Measurements from ENCODE around the gene TRIM65. TPM values are rescaled to one million over a fixed set of nuclear protein-coding genes. Genes with fewer than 3 reads are reported as not detected.
A peak's percentile ranks its signal among the peaks of the same experiment; 100 is the strongest.

The TRIM65 gene
- total RNA-seq, 2 experiments from 2014 or later: 9.9 to 11.7 TPM

DNA sequence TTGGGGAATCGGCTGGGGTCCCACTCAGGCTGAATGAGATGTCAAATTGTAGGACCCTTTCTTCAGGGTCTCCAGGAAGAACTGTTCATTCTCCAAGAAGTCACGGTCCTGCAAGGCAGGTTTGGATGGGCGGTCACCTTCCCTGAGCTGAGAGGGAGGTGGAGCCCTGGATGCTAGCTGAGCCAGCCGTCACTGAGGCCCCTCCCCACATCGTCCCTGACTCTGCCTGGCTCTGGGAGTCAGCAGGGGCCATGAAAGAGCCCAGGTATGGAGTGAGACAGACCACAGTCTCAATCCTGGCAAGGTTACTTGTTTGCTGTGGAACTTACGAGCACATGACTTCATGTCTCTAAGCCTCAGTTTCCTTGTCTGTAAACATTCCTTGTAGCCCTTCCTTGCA lies 13.9 kb upstream of the TRIM65 start:
- TF ChIP-seq, protein P1, sequence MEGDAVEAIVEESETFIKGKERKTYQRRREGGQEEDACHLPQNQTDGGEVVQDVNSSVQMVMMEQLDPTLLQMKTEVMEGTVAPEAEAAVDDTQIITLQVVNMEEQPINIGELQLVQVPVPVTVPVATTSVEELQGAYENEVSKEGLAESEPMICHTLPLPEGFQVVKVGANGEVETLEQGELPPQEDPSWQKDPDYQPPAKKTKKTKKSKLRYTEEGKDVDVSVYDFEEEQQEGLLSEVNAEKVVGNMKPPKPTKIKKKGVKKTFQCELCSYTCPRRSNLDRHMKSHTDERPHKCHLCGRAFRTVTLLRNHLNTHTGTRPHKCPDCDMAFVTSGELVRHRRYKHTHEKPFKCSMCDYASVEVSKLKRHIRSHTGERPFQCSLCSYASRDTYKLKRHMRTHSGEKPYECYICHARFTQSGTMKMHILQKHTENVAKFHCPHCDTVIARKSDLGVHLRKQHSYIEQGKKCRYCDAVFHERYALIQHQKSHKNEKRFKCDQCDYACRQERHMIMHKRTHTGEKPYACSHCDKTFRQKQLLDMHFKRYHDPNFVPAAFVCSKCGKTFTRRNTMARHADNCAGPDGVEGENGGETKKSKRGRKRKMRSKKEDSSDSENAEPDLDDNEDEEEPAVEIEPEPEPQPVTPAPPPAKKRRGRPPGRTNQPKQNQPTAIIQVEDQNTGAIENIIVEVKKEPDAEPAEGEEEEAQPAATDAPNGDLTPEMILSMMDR (IDR thresholded peaks at IDR 0.05): no peak
- Histone ChIP-seq H3K27me3 (ENCODE audit: control insufficient read depth in 1 of 2, insufficient read depth in 2 of 2, low read length in 2 of 2) (no peaks in the 10 kb centered on the region), H3K9me3 (ENCODE audit: control insufficient read depth in 1 of 2, insufficient read depth in 1 of 2, low read length in 2 of 2) (no peaks in the 10 kb centered on the region), H3K36me3 (ENCODE audit: insufficient read depth, low read length) (no peaks in the 10 kb centered on the region), H3K27ac (ENCODE audit: low read depth in 1 of 2, low read length in 2 of 2) (no peak overlapping the region), H3K4me3 (ENCODE audit: low read length) (no peak overlapping the region), H3K4me1 (ENCODE audit: insufficient read depth, low read length) (peaks cover 11% of the 10 kb centered on the region)
- H3K27me3 Mint-ChIP-seq: no peaks in the 10 kb centered on the region
- no peak for DNase-seq
- no peaks in the 10 kb centered on the region for H3K9me3 Mint-ChIP-seq
- no peak overlapping the region for H3K27ac Mint-ChIP-seq
- ChIA-PET POLR2A (interaction anchor here (1.8 kb wide), 1 partner anchor 56 kb away, joined by 7 read pairs; the partner anchor contains the start of gene WBP2), CTCF (interaction anchor here (1.4 kb wide), 1 partner anchor 104 kb away, joined by 4 read pairs; no protein-coding TSS in a partner anchor)
- no peak for ATAC-seq (ENCODE audit: poor library complexity)
- H3K4me3 Mint-ChIP-seq: no peak overlapping the region
- H3K4me1 Mint-ChIP-seq (ENCODE audit: low read depth): no peaks in the 10 kb centered on the region
- intact Hi-C loops (cut with DNase I, micrococcal nuclease): no loop called here
- no peaks in the 10 kb centered on the region for H3K36me3 Mint-ChIP-seq (ENCODE audit: low read depth)

DNA sequence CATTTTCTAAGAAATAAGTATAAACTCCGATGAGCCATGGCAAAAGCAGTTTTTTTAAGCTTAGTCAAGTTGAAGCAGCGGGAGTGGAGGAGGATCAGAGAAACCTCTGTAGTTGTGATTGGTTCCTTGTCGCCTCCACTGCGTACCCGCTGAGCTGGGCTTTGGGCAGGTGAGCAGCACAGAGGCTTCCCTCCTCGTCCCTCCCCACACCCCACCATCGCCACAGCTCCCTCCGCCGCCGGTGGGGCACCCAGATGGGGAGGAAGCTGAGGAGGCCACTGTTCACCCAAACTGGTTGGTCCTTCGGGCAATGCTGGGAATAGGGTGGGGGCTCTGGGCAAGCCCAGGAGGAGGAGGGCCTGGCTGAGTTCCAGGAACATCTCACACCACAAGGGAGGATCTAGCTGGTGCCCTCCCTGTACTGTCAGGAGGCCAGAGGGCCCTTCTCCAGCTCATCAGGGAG lies 13.1 kb upstream of the TRIM65 start:
- DNase-seq (peak in 1 of 14 experiments; percentile 14), ATAC-seq (ENCODE audit: poor library complexity) (no peak)
- no peaks in the 10 kb centered on the region for H3K9me3 Mint-ChIP-seq
- no peak overlapping the region for H3K4me3 Mint-ChIP-seq
- Histone ChIP-seq H3K4me3 (ENCODE audit: low read length) (no peak overlapping the region), H3K36me3 (ENCODE audit: insufficient read depth, low read length) (no peaks in the 10 kb centered on the region), H3K27ac (ENCODE audit: low read depth in 1 of 2, low read length in 2 of 2) (no peak overlapping the region), H3K4me1 (ENCODE audit: insufficient read depth, low read length) (peaks cover 20% of the 10 kb centered on the region), H3K27me3 (ENCODE audit: control insufficient read depth in 1 of 2, insufficient read depth in 2 of 2, low read length in 2 of 2) (no peaks in the 10 kb centered on the region), H3K9me3 (ENCODE audit: control insufficient read depth in 1 of 2, insufficient read depth in 1 of 2, low read length in 2 of 2) (no peaks in the 10 kb centered on the region)
- H3K27ac Mint-ChIP-seq: no peak overlapping the region
- TF ChIP-seq, protein P1 (IDR thresholded peaks at IDR 0.05): no peak
- POLR2A ChIA-PET: interaction anchor here (1.8 kb wide), 1 partner anchor 55 kb away, joined by 7 read pairs; the partner anchor contains the start of gene WBP2
- intact Hi-C loops (cut with DNase I, micrococcal nuclease): loop anchor here (5.0 to 10.0 kb wide), 3 partner anchors 245 to 385 kb away; partner anchors contain the start of genes RECQL5 (in 1 of the 2) and SAP30BP (in 1 of the 2)
- H3K4me1 Mint-ChIP-seq (ENCODE audit: low read depth): no peaks in the 10 kb centered on the region
- peaks cover under 1% of the 10 kb centered on the region for H3K36me3 Mint-ChIP-seq (ENCODE audit: low read depth)
- CTCF ChIA-PET: interaction anchor here (0.8 to 1.4 kb wide), 2 partner anchors 32 to 104 kb away, joined by 3 to 4 read pairs; no protein-coding TSS in a partner anchor
- no peaks in the 10 kb centered on the region for H3K27me3 Mint-ChIP-seq

DNA sequence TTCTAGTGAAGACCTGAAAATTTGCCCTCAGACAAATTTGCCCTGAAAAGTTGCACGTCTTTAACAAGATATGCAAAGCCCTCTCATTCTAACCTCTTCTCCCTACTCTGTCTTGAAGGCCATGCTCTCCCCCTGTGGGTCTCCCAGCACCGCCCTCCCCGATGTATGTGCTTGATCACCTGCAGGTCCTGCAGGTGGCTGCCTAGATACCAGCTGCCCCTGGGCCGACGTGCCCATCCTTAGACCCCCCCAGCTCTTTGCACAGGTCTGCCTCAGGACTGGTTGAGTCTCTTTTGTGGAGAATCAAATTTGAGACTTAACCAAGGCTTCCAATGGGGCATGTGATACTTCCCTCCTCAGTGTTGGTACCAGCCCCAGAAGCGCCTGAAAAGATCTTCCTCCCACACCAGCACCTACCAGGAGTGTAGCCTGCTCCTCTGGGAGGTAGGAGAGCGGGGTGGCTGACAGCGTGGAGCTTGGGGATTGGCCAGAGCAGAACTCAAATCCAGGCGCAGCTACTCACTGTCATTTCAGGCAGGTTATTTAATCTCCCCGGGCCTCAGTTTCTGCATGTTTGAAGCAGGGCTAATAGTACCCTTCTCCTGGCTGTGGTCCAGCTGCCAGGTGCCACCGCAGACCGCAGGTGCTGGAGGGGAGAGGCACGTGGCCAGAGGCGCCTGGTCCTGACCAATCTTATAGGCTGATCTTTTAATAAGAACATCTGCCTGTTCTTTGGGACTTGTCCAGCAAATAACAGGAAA lies 12.5 kb upstream of the TRIM65 start:
- Mint-ChIP-seq H3K4me1 (ENCODE audit: low read depth) (no peaks in the 10 kb centered on the region), H3K9me3 (no peaks in the 10 kb centered on the region), H3K27me3 (no peaks in the 10 kb centered on the region), H3K4me3 (no peak overlapping the region), H3K27ac (no peak overlapping the region), H3K36me3 (ENCODE audit: low read depth) (peaks cover 4% of the 10 kb centered on the region)
- peaks cover 22% of the 10 kb centered on the region for H3K4me1 ChIP-seq (ENCODE audit: insufficient read depth, low read length)
- CTCF ChIA-PET: interaction anchor here (0.8 kb wide), 1 partner anchor 32 kb away, joined by 3 read pairs; no protein-coding TSS in a partner anchor
- intact Hi-C loops (cut with DNase I, micrococcal nuclease): loop anchor here (5.0 to 10.0 kb wide), 3 partner anchors 244 to 386 kb away; partner anchors contain the start of genes RECQL5 (in 1 of the 2) and SAP30BP (in 1 of the 2)
- H3K4me3 ChIP-seq (ENCODE audit: low read length): no peak overlapping the region
- no peaks in the 10 kb centered on the region for H3K27me3 ChIP-seq (ENCODE audit: control insufficient read depth in 1 of 2, insufficient read depth in 2 of 2, low read length in 2 of 2)
- H3K27ac ChIP-seq (ENCODE audit: low read depth in 1 of 2, low read length in 2 of 2): no peak overlapping the region
- DNase-seq: no peak
- no peak for ATAC-seq (ENCODE audit: poor library complexity)
- TF ChIP-seq, protein P1 (IDR thresholded peaks at IDR 0.05): no peak
- no peaks in the 10 kb centered on the region for H3K36me3 ChIP-seq (ENCODE audit: insufficient read depth, low read length)
- no peaks in the 10 kb centered on the region for H3K9me3 ChIP-seq (ENCODE audit: control insufficient read depth in 1 of 2, insufficient read depth in 1 of 2, low read length in 2 of 2)
- POLR2A ChIA-PET: interaction anchor here (1.8 kb wide), 1 partner anchor 54 kb away, joined by 7 read pairs; the partner anchor contains the start of gene WBP2
